Measurements from ENCODE around the gene ST7L.

ST7L gene

DNA sequence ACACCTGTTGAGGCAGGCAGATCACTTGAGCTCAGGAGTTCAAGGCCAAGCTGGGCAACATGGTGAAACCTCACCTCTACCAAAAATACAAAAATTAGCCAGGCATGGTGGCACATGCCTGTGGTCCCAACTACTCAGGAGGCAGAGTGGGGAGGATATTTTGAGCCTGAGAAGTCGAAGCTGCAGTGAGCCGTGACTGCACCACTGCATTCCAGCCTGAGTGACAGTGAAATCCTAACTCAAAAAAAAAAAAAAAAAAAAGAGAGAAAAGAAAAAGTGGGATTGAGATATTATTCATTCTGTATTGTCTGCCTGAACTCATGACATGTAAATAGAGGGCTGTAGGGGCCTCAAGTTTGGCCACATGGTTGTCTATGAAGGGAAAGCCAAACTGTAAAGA is 72.9 kb downstream of the ST7L start:
- no peak for DNase-seq (ENCODE audit: low read depth in 3 of 3)

- no peak for DNase-seq (ENCODE audit: low read depth in 3 of 3)
Measured at GRCh38 chr1:112544751-112545150, 74.2 kb downstream of the ST7L start.

DNA sequence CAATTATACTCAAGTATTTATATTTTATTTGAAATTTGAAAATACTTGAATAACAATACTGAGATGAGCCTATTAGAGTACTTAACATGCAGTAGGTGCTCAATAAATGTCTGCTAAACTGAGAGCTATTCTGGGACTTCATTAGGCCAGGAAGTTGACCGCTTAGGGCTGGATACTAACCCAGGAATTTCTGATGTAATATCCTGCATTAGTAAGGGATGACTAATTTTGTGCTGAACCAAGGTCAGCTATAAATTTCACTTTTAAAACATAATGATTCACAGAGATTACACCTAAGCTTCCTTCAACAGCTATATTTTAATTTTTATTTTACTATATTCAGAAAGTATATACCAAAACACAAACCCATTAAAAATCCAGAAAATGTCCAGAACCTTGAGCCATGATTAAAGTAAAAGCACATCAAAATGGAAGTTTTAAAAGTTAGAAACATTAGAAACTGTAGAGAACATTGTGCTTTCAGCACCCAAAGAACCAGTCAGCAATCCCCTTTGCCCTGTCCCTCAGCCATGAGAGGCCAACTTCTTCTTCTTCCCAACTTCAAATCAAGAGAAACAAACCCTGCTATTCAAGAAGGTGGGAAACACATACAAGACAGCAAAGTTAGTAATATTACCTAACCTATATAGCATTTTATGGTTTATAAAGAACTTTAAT is 74.8 kb downstream of the ST7L start:
- DNase-seq (ENCODE audit: low read depth in 3 of 3), result no peak

- DNase-seq (ENCODE audit: low read depth in 3 of 3), result no peak
Measured at GRCh38 chr1:112542206-112542973, 76.6 kb downstream of the ST7L start.

DNA sequence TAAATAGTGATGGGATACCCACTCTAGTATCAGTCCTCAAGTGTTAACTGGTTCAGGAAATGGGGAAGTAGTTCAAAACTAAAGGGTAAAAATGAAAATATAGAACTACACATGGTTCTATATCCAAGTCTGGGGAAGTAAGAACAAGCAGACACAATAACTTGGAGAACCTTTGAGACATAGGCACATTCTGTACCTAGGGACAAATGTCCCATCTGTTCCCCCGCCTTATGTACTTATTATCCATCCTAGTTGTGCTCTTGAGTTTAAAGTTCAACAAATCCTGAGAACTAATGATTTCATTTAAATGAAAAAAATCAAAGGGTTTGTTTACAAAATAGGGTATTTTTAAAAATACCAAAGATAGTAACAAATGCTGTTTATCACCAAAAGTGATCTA is 77.6 kb downstream of the ST7L start:
- DNase-seq (ENCODE audit: low read depth in 3 of 3), result no peak

GRCh38 chr1:112540226-112540794 is 78.6 kb downstream of the ST7L start:
- DNase-seq (ENCODE audit: low read depth in 3 of 3), result no peak

DNA sequence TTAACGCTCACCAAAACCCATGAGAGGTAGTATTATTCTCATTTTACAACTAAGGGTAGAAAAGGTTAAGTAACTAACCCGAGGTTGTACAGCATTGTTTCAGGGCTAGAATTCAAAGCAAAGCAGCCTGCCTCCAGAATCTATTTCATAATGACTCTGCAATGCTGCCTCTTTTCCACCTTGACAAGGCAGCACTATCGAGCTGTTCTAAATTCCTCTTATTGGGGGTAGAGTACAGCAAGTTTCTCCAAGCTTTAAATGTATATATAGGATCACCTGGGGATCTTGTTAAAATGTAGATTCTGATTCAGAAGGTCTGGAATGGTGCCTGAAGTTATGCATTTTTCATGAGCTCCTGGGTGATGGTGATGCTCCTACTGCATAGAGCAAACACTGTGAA is 80.1 kb downstream of the ST7L start:
- DNase-seq (ENCODE audit: low read depth in 3 of 3), result no peak

DNA sequence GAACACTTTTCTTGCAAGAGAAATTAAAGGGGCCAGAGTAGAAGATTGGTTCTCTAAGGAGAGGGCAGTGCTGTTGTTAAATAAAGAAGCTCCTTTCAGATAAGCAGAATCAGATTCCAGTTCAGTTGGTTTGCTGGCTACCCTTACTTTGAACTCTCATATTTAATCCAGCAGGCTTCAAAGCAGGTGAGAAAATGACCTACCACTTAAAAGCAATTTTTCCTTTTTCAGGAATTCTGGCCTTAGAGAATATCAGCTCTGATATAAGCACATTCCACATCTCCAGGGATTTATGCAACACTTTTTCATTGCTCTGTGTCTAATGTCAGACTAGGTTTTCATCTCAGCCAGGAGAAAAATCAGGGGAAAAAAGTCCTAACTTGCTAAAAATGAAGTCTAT is 81.5 kb downstream of the ST7L start:
- DNase-seq (ENCODE audit: low read depth in 3 of 3), result no peak

- DNase-seq (ENCODE audit: low read depth in 3 of 3), result no peak
Measured at GRCh38 chr1:112536561-112536960, 82.4 kb downstream of the ST7L start.

DNA sequence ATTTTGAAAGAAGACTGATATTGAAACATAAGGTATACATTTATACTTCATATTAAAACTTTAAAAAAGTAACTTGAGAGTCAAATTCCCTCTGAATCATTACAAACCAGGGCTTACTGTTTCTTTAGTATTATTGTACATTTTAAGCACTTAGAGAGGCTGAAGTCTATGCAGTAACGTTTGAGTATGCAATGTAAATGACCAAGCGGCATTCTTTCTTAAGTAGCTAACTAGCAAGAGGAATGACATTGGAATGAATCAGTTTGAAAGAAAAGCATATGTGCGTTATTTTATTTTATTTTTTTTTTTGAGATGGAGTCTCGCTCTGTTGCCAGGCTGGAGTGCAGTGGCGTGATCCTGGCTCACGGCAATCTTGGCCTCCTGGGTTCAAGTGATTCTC is 85.9 kb downstream of the ST7L start:
- no peak for DNase-seq (ENCODE audit: low read depth in 3 of 3)

- no peak for DNase-seq (ENCODE audit: low read depth in 3 of 3)
Measured at GRCh38 chr1:112532064-112532463, 86.9 kb downstream of the ST7L start.

GRCh38 chr1:112530832-112531231 is 88.1 kb downstream of the ST7L start:
- DNase-seq (ENCODE audit: low read depth in 3 of 3), result no peak

DNA sequence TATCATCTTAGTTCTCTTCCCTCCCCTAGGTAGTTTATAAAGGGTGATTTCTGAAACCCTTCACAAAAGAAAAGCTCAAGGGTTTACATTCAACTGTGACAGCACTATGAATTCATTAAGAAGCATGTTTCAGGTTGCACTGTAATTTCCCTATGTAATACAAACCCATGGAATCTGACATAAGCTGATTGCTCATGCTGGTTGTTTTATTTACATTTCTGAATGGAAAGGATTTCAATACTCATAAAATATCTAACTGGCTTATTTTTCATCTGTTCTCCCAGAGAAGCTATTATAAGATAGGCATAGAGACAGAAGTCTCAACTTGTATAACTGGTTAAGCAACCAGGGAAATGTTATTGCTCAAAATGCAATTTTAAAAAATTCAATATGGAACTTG is 89.6 kb downstream of the ST7L start:
- no peak for DNase-seq (ENCODE audit: low read depth in 3 of 3)

GRCh38 chr1:112528076-112528475 is 90.9 kb downstream of the ST7L start:
- DNase-seq (ENCODE audit: low read depth in 3 of 3), result no peak

DNA sequence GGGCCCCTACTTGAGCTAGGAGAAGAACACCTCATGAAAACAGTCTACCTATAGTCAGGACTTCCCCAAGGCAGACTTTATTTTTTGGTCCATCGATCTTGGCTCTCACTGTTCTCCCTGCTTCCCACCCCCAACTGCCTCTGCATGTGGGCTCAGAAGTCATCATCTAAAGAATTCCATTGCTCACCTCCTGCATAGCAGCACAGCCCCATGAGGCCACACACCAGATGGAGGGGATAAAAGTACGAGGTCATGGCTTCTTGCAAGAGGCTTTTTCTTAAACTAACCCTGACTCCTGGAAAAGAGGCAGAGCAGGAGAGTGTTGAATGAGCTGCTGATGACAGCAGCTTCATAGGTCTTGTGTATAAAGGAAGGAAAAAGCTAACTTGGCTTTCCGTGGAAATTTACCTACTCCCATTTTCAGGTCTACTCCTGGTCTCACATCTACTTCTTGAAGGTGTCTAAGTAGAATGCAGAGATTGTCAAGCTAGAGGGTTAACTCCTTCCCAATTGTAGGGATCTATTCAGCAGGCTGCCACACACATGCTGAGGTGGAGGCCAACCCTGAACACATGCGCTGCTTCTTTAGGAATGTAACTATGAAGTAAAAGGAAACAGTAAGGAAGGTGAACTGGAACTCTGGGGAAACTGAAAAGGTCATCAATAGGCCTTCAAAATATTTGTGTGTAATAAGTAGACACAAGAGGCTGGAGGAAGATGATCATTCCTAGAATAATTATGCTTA is 91.5 kb downstream of the ST7L start:
- no peak for DNase-seq (ENCODE audit: low read depth in 3 of 3)

DNA sequence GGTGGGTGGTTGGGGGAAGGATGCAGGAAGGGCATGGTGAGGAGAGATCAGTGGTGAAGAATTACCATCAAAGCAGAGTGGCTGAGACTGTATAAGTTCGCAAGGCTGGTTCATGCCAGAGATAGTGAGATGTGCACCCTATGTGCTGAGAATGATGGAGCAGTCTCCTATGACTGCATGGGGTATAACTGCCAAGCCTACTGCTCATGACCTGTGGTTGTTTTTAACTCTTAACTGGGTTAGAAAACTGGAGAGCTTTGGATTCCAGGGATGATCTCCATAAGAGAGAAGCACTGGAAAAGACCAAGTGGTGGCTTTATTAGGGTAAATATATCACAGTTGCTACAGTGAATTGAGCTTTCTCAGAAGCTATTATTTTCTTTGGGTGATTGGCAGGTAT is 94.0 kb downstream of the ST7L start:
- DNase-seq (ENCODE audit: low read depth in 3 of 3), result no peak

DNA sequence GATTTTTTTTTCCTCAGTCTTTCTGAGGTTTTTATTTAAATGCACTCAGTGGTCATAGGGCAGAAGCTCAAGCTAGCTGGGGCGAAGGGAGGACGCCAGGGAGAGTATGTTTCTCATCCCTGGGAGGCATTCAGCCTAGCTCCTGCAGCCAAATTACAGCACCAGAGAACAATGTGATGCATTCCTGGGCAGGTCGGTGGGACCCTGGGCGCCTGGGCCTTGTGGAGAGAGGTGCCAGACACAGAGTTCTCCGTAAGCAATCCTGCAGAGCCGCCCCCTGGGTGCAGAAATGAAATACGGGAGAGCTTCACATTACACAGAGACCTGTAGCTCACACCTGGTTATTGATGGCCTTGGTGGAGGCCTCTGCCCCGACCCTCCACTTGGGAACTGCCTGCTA is 94.7 kb downstream of the ST7L start:
- no peak for DNase-seq (ENCODE audit: low read depth in 3 of 3)

DNA sequence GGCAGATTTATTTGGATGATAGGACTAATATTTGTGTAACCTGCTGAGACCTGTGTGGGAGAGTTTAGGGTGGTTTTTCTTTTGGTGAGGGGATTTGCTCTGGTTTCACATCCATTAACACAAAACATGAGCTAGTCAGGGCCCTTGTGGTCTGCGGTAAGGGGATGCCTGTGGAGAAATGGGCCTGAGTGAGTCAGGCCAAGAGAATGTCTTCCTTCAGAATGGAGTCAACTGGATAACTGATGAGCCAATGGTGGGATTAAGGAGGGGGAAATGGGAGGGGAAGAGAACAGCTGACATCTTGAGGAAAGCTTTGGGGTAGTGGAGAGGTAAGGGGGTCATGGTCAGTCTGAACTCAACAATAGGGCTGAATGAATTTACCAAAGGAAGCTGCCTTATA is 96.3 kb downstream of the ST7L start:
- DNase-seq (ENCODE audit: low read depth in 3 of 3), result no peak

- no peak for DNase-seq (ENCODE audit: low read depth in 3 of 3)
Measured at GRCh38 chr1:112520166-112520565, 98.8 kb downstream of the ST7L start.

GRCh38 chr1:112518186-112518585 is 100.8 kb downstream of the ST7L start:
- DNase-seq (ENCODE audit: low read depth in 3 of 3), result no peak

GRCh38 chr1:112517646-112518045 is 101.3 kb downstream of the ST7L start:
- DNase-seq (ENCODE audit: low read depth in 3 of 3), result no peak

DNA sequence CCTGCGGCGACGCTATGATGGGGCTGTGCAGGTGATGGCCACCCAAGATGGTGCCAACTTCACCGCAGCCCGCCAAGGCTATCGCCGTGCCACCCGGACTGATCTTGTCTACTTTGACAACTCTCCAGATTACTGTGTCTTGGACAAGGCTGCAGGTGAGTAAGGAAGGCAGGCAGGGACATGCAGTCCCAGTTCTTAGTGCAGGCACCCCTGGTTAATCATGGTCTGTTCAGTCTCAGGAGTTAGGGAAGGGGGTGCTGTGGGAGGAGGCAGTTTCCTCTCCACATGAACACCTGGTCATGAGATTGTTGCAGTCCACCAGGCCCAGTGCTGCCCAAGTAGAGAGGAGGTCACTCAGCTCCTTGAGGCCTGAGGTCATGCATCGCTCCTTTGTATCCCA is 101.7 kb downstream of the ST7L start:
- DNase-seq (ENCODE audit: low read depth in 3 of 3), result no peak

- DNase-seq (ENCODE audit: low read depth in 3 of 3), result no peak
Measured at GRCh38 chr1:112516141-112516540, 102.8 kb downstream of the ST7L start.

All from stimulated activated CD4-positive, alpha-beta T cell treated with anti-CD3 and anti-CD28 coated beads, TNF-alpha, amount 100 ng/mL, for 4 hours (primary cell).